Erythroblast (primary cell): Measurements from ENCODE around the gene GCNT4.

Source experiments
- GATA1 ChIP-seq: IDR thresholded peaks from 2 replicates; pipeline ENCODE4 v1.6.1; 2011; ENCODE audit warnings: low read depth, mild to moderate bottlenecking, control low read depth, low read length, moderate library complexity
- POLR2A ChIP-seq: IDR thresholded peaks from 2 replicates; pipeline ENCODE4 v1.6.1; 2011; ENCODE audit warnings: mild to moderate bottlenecking, low read length

- TF ChIP-seq POLR2A (no peak), GATA1 (no peak)
These were observed 6.7 kb upstream of the GCNT4 start for GRCh38 chr5:75058986-75059535.
